GM12801 (cell line): Measurements from ENCODE around the gene GCH1.

ENCODE experiments used
- CTCF ChIP-seq: IDR thresholded peaks from one replicate; pipeline ENCODE4 v1.5.1; 2011; ENCODE audit warnings: control low read depth; ENCODE audit not compliant: insufficient read length; ENCODE audit errors: extremely low read depth

Gene GCH1

DNA sequence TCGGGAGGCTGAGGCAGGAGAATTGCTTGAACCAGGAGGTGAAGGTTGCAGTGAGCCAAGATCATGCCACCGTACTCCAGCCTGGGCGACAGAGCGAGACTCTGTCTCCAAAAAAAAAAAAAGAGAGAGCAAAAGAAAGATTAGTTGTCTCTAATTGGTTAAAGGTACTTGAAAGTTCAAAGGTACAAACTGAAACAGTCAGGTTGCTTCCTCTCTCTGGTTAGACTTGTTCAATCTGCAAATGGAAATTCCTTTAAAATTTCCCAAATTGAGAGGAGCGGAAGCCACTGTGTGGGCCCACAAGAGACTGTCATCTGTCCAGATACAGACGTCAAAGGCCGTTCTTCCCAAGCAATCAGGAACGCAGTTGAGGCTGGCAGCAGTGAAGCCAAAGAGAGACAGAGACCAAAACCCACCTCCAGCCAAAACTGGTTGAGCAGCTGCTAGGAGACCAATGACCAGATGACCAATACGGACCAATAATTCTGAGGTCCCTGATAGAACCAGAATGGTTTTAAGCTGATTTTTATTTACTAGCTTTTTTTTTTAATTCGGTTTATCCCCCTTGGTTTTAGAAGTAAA lies 63.6 kb downstream of the GCH1 start:
- TF ChIP-seq CTCF: no peak

GRCh38 chr14:54837508-54838149 lies 65.0 kb downstream of the GCH1 start:
- no peak for TF ChIP-seq CTCF

DNA sequence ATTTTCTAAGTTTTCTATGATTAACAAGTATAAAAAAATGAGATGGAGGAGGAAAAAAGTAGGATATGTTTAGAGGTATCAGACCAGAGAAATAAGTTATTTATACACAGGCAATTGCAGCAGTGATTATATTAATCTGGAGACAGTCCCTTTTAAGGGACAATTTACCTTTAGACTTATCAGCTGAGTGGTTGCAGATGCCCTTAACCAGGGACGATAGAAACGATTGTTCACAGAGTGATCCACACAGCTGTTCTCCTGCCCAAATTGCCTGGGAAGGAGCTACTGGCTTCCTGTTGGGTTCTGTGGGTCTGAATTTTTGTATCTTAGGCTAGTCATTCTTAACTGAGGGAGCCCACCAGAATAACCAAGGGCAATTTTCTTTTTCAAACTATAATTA lies 66.4 kb downstream of the GCH1 start:
- TF ChIP-seq CTCF: no peak

DNA sequence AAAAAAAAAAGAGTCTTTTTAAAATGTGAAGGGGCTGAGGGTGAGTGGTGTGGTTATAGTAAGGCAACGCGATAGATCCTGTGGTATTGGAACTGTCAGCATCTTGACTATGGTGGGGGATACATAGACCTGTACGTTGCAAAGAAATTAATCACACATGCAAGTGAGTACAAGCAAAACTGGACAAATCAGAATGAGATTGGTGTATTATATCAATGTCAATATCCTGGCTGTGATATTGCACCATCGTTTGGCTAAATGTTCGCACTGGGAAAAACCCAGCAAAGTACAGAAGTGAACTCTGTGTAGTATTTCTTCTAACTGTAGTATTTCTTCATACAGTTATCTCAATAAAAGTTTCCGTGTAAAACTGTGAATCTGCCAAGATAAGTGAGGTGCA lies 67.9 kb downstream of the GCH1 start:
- TF ChIP-seq CTCF: no peak

DNA sequence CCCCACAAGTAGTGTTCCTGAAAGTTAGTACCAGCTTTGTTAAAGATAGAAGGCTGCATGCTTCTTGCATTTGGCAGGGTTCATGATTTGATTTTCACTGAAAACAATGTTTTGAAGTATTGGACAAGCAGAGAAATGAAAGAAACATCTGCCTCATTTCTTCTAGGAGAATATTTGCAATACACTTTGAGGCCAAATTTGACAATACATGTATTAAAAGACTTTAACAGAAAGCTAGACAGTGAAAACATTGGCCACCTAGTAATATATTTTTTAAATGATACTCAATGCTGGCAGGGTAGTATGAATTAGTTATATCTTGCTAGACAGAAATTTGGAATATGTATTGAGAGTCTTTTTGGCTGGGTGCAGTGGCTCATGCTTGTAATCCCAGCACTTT lies 68.5 kb downstream of the GCH1 start:
- TF ChIP-seq CTCF: no peak

GRCh38 chr14:54830650-54831049 lies 72.0 kb downstream of the GCH1 start:
- no peak for TF ChIP-seq CTCF

- TF ChIP-seq CTCF: no peak
Observed at GRCh38 chr14:54829486-54830224, 73.0 kb downstream of the GCH1 start.
